Measurements from ENCODE around the gene ACTA1. TPM values are rescaled to one million over a fixed set of nuclear protein-coding genes. Genes with fewer than 3 reads are reported as not detected.
"Not testable (repeated sequence)": the region's sequence is repeated elsewhere in the genome, so short reads cannot be mapped to it uniquely, and the experiment has no call there.

Gene ACTA1
- total and polyA plus RNA-seq, 7 experiments from 2014 or later: not detected

DNA sequence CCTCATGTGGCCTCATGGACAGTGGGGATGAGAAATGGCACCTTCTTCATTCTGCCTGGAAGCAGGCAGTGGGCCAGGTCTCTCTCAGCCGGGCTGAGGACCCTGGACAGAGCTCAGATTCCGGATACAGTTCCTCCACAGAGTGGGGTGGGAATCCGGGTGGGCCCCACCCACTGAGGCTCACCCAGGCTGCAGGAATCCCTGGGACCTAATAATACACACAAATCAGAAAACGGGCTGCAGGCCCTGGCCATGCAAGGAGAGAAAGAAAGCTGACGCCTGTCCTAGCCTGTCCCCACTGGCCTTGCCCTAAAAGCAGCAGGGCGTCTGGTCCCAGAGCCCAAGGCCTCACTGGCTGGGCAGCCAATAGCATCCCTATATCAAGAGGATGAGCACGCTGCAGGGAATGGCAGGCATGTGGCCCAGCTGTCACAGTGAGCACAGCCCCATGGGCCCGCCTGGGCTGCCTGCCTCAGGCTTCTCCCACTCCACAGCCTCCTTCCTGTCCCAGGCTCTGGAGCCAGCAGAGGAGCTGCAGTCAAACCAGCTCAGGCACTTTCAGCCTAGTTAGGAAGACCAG is 25.3 kb downstream of the ACTA1 start:
- CTCF ChIA-PET: no interaction called here
- DNase-seq (no peak), ATAC-seq (no peak)
- H3K27me3 ChIP-seq (ENCODE audit: control insufficient read depth in 2 of 2, insufficient read depth in 2 of 2, low read length in 2 of 2): peaks cover 0 to 5% of the 10 kb centered on the region in 2 donors
- no peak overlapping the region for H3K4me3 ChIP-seq (ENCODE audit: low read length)
- Mint-ChIP-seq H3K27me3 (peaks cover 52 to 81% (median 60%) of the 10 kb centered on the region in 5 donors), H3K4me1 (peaks cover 7 to 21% (median 16%) of the 10 kb centered on the region in 7 donors), H3K27ac (no peak overlapping the region), H3K36me3 (no peaks in the 10 kb centered on the region), H3K9me3 (peaks cover 0 to 1% (median 0%) of the 10 kb centered on the region in 11 donors), H3K4me3 (peak overlapping the region in 1 of 10 donors; percentile 87)
- POLR2A ChIA-PET: interaction anchor here (1.1 kb wide), 1 partner anchor 66 kb away, joined by 3 read pairs; no protein-coding TSS in a partner anchor
- no peaks in the 10 kb centered on the region for H3K36me3 ChIP-seq (ENCODE audit: control insufficient read depth in 2 of 3, insufficient read depth in 3 of 3, low read length in 3 of 3)
- intact Hi-C loops (cut with micrococcal nuclease): no loop called here
- no peaks in the 10 kb centered on the region for H3K9me3 ChIP-seq (ENCODE audit: control insufficient read depth in 2 of 3, low read length in 3 of 3)
- H3K27ac ChIP-seq (ENCODE audit: low read depth, low read length): no peak overlapping the region
- H3K4me1 ChIP-seq (ENCODE audit: control insufficient read depth in 2 of 2, insufficient read depth in 2 of 2, low read length in 2 of 2): no peaks in the 10 kb centered on the region

- peak; percentile 22 for ATAC-seq
- H3K4me1 Mint-ChIP-seq: peaks cover 7 to 21% (median 16%) of the 10 kb centered on the region in 7 donors
- Histone ChIP-seq H3K4me1 (ENCODE audit: control insufficient read depth in 2 of 2, insufficient read depth in 2 of 2, low read length in 2 of 2) (no peaks in the 10 kb centered on the region), H3K9me3 (ENCODE audit: control insufficient read depth in 2 of 3, low read length in 3 of 3) (no peaks in the 10 kb centered on the region), H3K27ac (ENCODE audit: low read depth, low read length) (no peak overlapping the region), H3K27me3 (ENCODE audit: control insufficient read depth in 2 of 2, insufficient read depth in 2 of 2, low read length in 2 of 2) (peaks cover 0 to 5% of the 10 kb centered on the region in 2 donors), H3K36me3 (ENCODE audit: control insufficient read depth in 2 of 3, insufficient read depth in 3 of 3, low read length in 3 of 3) (no peaks in the 10 kb centered on the region), H3K4me3 (ENCODE audit: low read length) (peak overlapping the region; percentile 23)
- ChIA-PET CTCF (no interaction called here), POLR2A (interaction anchor here (1.2 kb wide), 1 partner anchor 64 kb away, joined by 3 read pairs; no protein-coding TSS in a partner anchor)
- H3K9me3 Mint-ChIP-seq: peaks cover 0 to 1% (median 0%) of the 10 kb centered on the region in 11 donors
- intact Hi-C loops (cut with micrococcal nuclease): no loop called here
- peaks cover 57 to 77% (median 65%) of the 10 kb centered on the region in 5 donors for H3K27me3 Mint-ChIP-seq
- H3K36me3 Mint-ChIP-seq: no peaks in the 10 kb centered on the region
- peak in 2 of 9 donors; percentile 11 to 13 for DNase-seq
- H3K4me3 Mint-ChIP-seq: peak overlapping the region; percentile 60 to 87 (median 76)
- no peak overlapping the region for H3K27ac Mint-ChIP-seq
Measured at GRCh38 chr1:229407206-229408026, 26.5 kb downstream of the ACTA1 start.

- peak overlapping the region; percentile 23 for H3K4me3 ChIP-seq (ENCODE audit: low read length)
- peaks cover 0 to 1% (median 0%) of the 10 kb centered on the region in 11 donors for H3K9me3 Mint-ChIP-seq
- intact Hi-C loops (cut with micrococcal nuclease): no loop called here
- peak overlapping the region in 9 of 10 donors; percentile 68 to 87 (median 76) for H3K4me3 Mint-ChIP-seq
- no peak overlapping the region for H3K27ac ChIP-seq (ENCODE audit: low read depth, low read length)
- no peaks in the 10 kb centered on the region for H3K9me3 ChIP-seq (ENCODE audit: control insufficient read depth in 2 of 3, low read length in 3 of 3)
- no peaks in the 10 kb centered on the region for H3K4me1 ChIP-seq (ENCODE audit: control insufficient read depth in 2 of 2, insufficient read depth in 2 of 2, low read length in 2 of 2)
- peaks cover 7 to 21% (median 16%) of the 10 kb centered on the region in 7 donors for H3K4me1 Mint-ChIP-seq
- ChIA-PET POLR2A (interaction anchor here (1.2 kb wide), 1 partner anchor 63 kb away, joined by 3 read pairs; no protein-coding TSS in a partner anchor), CTCF (no interaction called here)
- no peaks in the 10 kb centered on the region for H3K36me3 ChIP-seq (ENCODE audit: control insufficient read depth in 2 of 3, insufficient read depth in 3 of 3, low read length in 3 of 3)
- DNase-seq (no peak), ATAC-seq (no peak)
- H3K36me3 Mint-ChIP-seq: no peaks in the 10 kb centered on the region
- H3K27me3 ChIP-seq (ENCODE audit: control insufficient read depth in 2 of 2, insufficient read depth in 2 of 2, low read length in 2 of 2): peaks cover 0 to 5% of the 10 kb centered on the region in 2 donors
- no peak overlapping the region for H3K27ac Mint-ChIP-seq
- peaks cover 55 to 76% (median 69%) of the 10 kb centered on the region in 5 donors for H3K27me3 Mint-ChIP-seq
Measured at GRCh38 chr1:229406798-229407197, 27.1 kb downstream of the ACTA1 start.

GRCh38 chr1:229403573-229403972 is 30.3 kb downstream of the ACTA1 start:
- Histone ChIP-seq H3K4me1 (ENCODE audit: control insufficient read depth in 2 of 2, insufficient read depth in 2 of 2, low read length in 2 of 2) (no peaks in the 10 kb centered on the region), H3K4me3 (ENCODE audit: low read length) (no peak overlapping the region), H3K9me3 (ENCODE audit: control insufficient read depth in 2 of 3, low read length in 3 of 3) (no peaks in the 10 kb centered on the region), H3K27me3 (ENCODE audit: control insufficient read depth in 2 of 2, insufficient read depth in 2 of 2, low read length in 2 of 2) (peaks cover 0 to 5% of the 10 kb centered on the region in 2 donors), H3K36me3 (ENCODE audit: control insufficient read depth in 2 of 3, insufficient read depth in 3 of 3, low read length in 3 of 3) (no peaks in the 10 kb centered on the region), H3K27ac (ENCODE audit: low read depth, low read length) (no peak overlapping the region)
- H3K27ac Mint-ChIP-seq: no peak overlapping the region
- intact Hi-C loops (cut with micrococcal nuclease): no loop called here
- H3K4me1 Mint-ChIP-seq: peaks cover 0 to 9% (median 4%) of the 10 kb centered on the region in 7 donors
- ChIA-PET POLR2A (no interaction called here), CTCF (no interaction called here)
- H3K9me3 Mint-ChIP-seq: peaks cover 0 to 1% (median 0%) of the 10 kb centered on the region in 11 donors
- no peaks in the 10 kb centered on the region for H3K36me3 Mint-ChIP-seq
- peaks cover 41 to 69% (median 51%) of the 10 kb centered on the region in 5 donors for H3K27me3 Mint-ChIP-seq
- H3K4me3 Mint-ChIP-seq: no peak overlapping the region
- ATAC-seq (no peak), DNase-seq (no peak)

DNA sequence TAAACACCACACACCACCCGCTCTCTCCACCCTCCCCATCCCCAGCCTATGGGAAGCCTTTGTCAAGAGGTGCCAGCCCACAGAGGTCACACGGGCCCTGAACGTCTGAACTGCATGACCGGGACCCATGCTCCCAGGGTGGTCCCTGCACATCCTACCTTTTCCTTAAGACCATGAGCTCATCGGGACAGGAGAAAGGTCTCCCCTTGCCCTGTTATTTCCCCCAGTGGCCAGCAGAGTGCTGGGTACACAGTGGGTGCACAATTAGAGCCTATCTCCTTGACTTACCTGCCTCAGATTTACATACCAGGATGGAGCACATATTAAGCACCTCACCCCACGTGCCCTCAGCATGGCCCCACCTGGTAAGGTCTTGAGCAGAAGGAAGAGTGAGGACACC is 30.9 kb downstream of the ACTA1 start:
- Mint-ChIP-seq H3K27me3 (peaks cover 38 to 66% (median 46%) of the 10 kb centered on the region in 5 donors), H3K4me3 (no peak overlapping the region), H3K9me3 (peaks cover 0 to 1% (median 0%) of the 10 kb centered on the region in 11 donors)

GRCh38 chr1:229402329-229402728 is 31.6 kb downstream of the ACTA1 start:
- H3K4me3 Mint-ChIP-seq; CTCF ChIA-PET; H3K4me1 ChIP-seq (ENCODE audit: control insufficient read depth in 2 of 2, insufficient read depth in 2 of 2, low read length in 2 of 2); H3K27ac ChIP-seq (ENCODE audit: low read depth, low read length); H3K36me3 ChIP-seq (ENCODE audit: control insufficient read depth in 2 of 3, insufficient read depth in 3 of 3, low read length in 3 of 3); H3K27ac Mint-ChIP-seq; H3K4me3 ChIP-seq (ENCODE audit: low read length); H3K9me3 Mint-ChIP-seq; H3K9me3 ChIP-seq (ENCODE audit: control insufficient read depth in 2 of 3, low read length in 3 of 3); H3K4me1 Mint-ChIP-seq; H3K27me3 ChIP-seq (ENCODE audit: control insufficient read depth in 2 of 2, insufficient read depth in 2 of 2, low read length in 2 of 2); POLR2A ChIA-PET; DNase-seq; ATAC-seq; H3K36me3 Mint-ChIP-seq; intact Hi-C loops (cut with micrococcal nuclease): not testable (repeated sequence)
- peaks cover 36 to 60% (median 43%) of the 10 kb centered on the region in 5 donors for H3K27me3 Mint-ChIP-seq

More for the DNA sequence above, 30.9 kb downstream of the ACTA1 start:
- peaks cover 0 to 5% of the 10 kb centered on the region in 2 donors for H3K27me3 ChIP-seq (ENCODE audit: control insufficient read depth in 2 of 2, insufficient read depth in 2 of 2, low read length in 2 of 2)
- intact Hi-C loops (cut with micrococcal nuclease): no loop called here
- no peak overlapping the region for H3K4me3 ChIP-seq (ENCODE audit: low read length)
- Mint-ChIP-seq H3K4me1 (peaks cover 0 to 9% (median 4%) of the 10 kb centered on the region in 7 donors), H3K36me3 (no peaks in the 10 kb centered on the region), H3K27ac (no peak overlapping the region)
- DNase-seq (no peak), ATAC-seq (no peak)
- CTCF ChIA-PET: no interaction called here
- no peaks in the 10 kb centered on the region for H3K9me3 ChIP-seq (ENCODE audit: control insufficient read depth in 2 of 3, low read length in 3 of 3)
- no peaks in the 10 kb centered on the region for H3K4me1 ChIP-seq (ENCODE audit: control insufficient read depth in 2 of 2, insufficient read depth in 2 of 2, low read length in 2 of 2)
- no peak overlapping the region for H3K27ac ChIP-seq (ENCODE audit: low read depth, low read length)
- no peaks in the 10 kb centered on the region for H3K36me3 ChIP-seq (ENCODE audit: control insufficient read depth in 2 of 3, insufficient read depth in 3 of 3, low read length in 3 of 3)
- POLR2A ChIA-PET: no interaction called here

All from naive thymus-derived CD4-positive, alpha-beta T cell (primary cell).